Superior temporal gyrus (tissue), 1 donor: ENCODE data around the gene OR52R1.
"Not testable (repeated sequence)": the region's sequence is repeated elsewhere in the genome, so short reads cannot be mapped to it uniquely, and the experiment has no call there.

ENCODE experiments used
- DNase-seq: peaks from one replicate; pipeline ENCODE4 v3.0.0-alpha.2; 2016; ENCODE audit errors: extremely low spot score

Gene OR52R1

GRCh38 chr11:4804280-4804679 lies at the start of gene OR52R1:
TSS of gene OR52R1 (minus strand) at chr11:4804380. CDS start at chr11:4804380, 0 bp downstream.
- no peak for DNase-seq

DNA sequence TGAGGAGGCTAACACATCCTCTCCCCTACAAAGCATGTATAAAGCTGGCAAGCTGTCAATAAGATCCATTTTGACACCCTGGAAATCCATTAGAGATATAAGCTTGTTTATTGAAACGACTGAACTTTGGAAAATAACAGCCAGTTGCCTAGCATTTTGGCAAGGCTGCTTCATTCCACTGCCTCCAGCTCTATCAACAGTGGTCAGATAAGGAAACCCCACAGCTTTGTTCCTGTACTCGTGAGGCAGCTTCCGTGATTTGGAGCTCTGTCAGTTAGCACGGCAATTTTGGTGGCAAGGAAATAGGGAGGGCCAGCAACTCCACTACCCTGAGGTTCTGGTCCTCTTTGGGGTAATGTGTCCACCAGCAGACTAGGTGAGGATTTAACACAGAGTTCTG lies 46.9 kb upstream of the OR52R1 start:
- DNase-seq, result no peak

GRCh38 chr11:4848908-4849532 lies 44.8 kb upstream of the OR52R1 start, which contains the start of gene OR51S1:
TSS of gene OR51S1 (minus strand) at chr11:4849208. CDS start at chr11:4849208, 0 bp downstream.
- DNase-seq, result no peak

GRCh38 chr11:4839851-4840549 lies 35.8 kb upstream of the OR52R1 start:
- DNase-seq, result no peak

DNA sequence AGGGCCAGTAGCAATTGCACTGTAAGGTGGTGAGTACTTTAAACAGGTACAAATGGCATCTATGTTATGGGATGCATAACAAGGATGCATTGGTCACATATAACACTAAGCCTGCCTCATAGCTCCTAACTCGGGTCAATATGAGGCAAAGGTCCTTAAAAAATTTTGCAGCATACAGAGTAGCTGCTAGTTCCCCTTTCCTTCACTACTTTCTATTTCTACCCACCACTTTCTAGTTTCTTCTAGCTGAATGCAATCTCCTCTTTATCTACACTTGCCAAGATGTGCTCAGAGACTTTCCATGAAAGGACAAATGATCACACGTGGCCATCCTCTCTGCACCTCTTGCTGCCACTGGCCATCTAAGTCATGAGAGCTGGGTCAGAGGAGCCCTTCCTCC lies 26.7 kb upstream of the OR52R1 start:
- DNase-seq, result no peak

- DNase-seq, result no peak
Measured at GRCh38 chr11:4830346-4830745, 26.2 kb upstream of the OR52R1 start.

GRCh38 chr11:4826425-4826824 lies 22.2 kb upstream of the OR52R1 start:
- DNase-seq, result no peak

GRCh38 chr11:4825132-4825531 lies 21.0 kb upstream of the OR52R1 start:
- no peak for DNase-seq

DNA sequence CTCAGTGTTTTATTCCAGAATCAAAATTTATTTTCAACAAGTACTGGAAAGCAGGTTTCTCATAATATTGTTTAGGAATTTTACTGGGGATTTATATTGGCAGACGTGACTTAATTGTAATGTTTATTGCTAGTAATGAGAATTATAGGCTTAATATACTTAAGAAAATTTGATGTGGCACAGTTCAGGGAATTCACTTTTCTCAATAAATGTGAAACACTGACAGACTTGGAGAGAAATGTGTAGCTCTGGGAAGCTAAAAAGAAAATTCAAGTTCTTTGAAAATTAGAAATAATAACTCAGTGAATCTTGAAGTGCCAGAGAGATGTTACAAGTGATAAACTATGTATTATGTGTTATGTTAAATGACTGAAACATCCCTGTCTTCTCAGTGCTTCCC lies 16.8 kb upstream of the OR52R1 start, which contains the start of gene OR51F2:
TSS of gene OR51F2 (plus strand) at position 301 of the 400 bp plus-strand sequence. CDS start 101 bp downstream, outside the sequence.
- DNase-seq, result no peak

DNA sequence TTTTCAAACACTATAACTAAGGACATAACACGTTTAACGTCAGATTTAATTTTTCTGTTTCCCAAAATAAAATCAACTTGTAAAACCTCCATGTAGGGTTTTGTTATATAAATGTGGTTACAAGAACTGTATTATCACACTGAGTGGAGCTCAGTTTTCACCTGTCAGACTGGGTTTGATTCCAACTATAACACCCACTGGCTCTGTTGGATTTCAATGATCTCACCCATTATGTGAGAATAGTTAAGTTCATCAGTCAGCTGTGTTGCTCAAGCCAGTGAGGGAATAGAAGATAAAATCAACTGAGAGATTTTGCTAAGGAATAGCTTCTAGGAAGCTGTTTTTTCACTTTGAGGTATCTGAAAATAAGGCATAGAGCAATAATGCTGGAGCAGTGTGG lies 5.1 kb upstream of the OR52R1 start:
- DNase-seq, result peak; percentile 30

- no peak for DNase-seq
Measured at GRCh38 chr11:4808476-4808875, 4.3 kb upstream of the OR52R1 start.

- DNase-seq, result not testable (repeated sequence)
Measured at GRCh38 chr11:4801316-4801715, 2.9 kb downstream of the OR52R1 start.

- no peak for DNase-seq
Measured at GRCh38 chr11:4798427-4799183, 5.6 kb downstream of the OR52R1 start.

- no peak for DNase-seq
Measured at GRCh38 chr11:4797206-4797605, 7.0 kb downstream of the OR52R1 start.

DNA sequence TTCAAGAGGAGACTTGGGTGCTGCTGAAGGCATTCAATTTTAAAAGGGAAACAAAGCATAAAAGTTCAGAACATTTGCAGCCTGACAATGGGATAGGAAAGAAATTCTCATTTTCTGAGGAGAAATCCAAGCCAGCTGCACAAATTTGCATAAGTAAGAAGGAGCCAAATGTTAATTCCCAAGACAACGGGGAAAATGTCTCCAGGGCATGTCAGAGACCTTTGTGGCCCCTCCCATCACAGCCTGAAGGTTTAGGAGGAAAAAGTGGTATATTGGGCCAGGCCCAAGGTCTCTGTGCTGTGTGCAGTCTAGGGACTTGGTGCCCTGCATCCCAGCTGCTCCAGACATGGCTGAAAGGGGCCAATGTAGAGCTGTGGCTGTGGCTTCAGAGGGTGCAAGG lies 21.7 kb downstream of the OR52R1 start:
- no peak for DNase-seq

- no peak for DNase-seq
Measured at GRCh38 chr11:4769838-4770237, 34.3 kb downstream of the OR52R1 start, which contains the start of gene OR51F1. TSS of gene OR51F1 (minus strand) at chr11:4769938. CDS start at chr11:4769938, 0 bp downstream.

DNA sequence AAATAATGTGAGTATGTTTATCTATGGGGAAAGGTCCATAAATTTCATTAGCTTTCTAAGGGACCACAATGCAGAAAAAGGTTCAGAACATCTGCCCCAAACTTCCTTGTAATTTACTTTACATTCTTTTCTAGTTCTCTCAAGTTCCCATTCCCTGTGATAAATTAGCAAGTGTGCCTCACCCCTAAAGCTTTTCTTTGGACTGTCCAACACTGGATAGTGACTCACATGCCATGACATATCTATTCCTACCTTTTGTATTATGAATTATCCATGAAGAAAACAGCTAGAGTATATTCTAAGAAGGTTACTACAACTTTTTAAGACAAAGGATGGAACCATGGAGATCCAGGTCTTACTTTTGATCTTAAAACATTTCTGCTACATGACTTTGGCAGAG lies 36.1 kb downstream of the OR52R1 start:
- no peak for DNase-seq

GRCh38 chr11:4766420-4767043 lies 37.6 kb downstream of the OR52R1 start:
- DNase-seq, result no peak

- no peak for DNase-seq
Measured at GRCh38 chr11:4763096-4763495, 41.1 kb downstream of the OR52R1 start.
